ENCODE data around the gene TRIM41. TPM values are rescaled to one million over a fixed set of nuclear protein-coding genes. Genes with fewer than 3 reads are reported as not detected.
A peak's percentile ranks its signal among the peaks of the same experiment; 100 is the strongest.

Gene TRIM41
- total and polyA plus RNA-seq, 9 of the 15 experiments (the other 6 are each of a cell fraction or from before 2014, with no cell fraction given): 1.8 to 47.6 (median 20.9) TPM

DNA sequence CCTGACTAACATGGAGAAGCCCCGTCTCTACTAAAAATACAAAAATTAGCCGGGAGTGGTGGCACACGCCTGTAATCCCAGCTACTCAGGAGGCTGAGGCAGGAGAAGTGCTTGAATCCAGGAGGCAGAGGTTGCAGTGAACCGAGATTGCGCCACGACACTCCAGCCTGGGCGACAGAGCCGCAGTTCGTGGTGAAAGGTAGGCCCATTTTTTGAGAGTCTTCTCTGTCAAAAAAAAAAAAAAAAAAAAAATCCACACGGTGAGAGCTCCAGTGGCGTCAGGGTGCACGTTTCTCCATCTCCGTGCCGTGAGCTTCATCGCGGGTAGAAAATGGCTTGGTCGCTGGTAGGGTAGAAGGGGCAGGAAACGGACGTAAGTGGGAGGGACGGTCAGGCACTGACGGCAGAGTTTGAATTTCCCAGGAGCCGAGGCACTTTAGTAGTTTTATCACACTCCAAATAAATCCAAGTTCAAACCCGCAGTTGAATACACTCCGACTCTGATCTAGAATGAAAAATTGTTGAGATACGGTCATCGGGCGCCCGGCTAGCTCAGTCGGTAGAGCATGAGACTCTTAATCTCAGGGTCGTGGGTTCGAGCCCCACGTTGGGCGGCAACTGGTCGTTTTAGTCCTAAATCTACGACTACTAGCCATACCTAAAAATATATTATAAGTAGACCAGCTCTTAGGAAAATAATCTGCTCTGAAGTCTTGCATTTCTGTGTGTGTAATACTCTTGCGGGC is 15.7 kb upstream of the TRIM41 start (continued):
- TF ChIP-seq, protein P1, sequence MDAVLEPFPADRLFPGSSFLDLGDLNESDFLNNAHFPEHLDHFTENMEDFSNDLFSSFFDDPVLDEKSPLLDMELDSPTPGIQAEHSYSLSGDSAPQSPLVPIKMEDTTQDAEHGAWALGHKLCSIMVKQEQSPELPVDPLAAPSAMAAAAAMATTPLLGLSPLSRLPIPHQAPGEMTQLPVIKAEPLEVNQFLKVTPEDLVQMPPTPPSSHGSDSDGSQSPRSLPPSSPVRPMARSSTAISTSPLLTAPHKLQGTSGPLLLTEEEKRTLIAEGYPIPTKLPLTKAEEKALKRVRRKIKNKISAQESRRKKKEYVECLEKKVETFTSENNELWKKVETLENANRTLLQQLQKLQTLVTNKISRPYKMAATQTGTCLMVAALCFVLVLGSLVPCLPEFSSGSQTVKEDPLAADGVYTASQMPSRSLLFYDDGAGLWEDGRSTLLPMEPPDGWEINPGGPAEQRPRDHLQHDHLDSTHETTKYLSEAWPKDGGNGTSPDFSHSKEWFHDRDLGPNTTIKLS (IDR thresholded peaks at IDR 0.05; ENCODE audit: borderline replicate concordance, low read depth): no peak
- TF ChIP-seq RBM17 (IDR thresholded peaks at IDR 0.05; ENCODE audit: borderline replicate concordance, low read depth, low read length) (no peak), ZNF561 (CRISPR knock-in tag; conservative IDR thresholded peaks at IDR 0.05) (no peak), CTBP1 (IDR thresholded peaks at IDR 0.05; ENCODE audit: borderline replicate concordance) (0 out of 2 replicates have a peak, but pooled peaks have one; percentile 50), BACH1 (tag; IDR thresholded peaks at IDR 0.05) (no peak), POLR2AphosphoS2 (IDR thresholded peaks at IDR 0.05; ENCODE audit: low read length) (no peak), POLR3G (IDR thresholded peaks at IDR 0.05; ENCODE audit: extremely low read depth, insufficient read length, insufficient replicate concordance) (peak; percentile 71), PTBP1 (IDR thresholded peaks at IDR 0.05; ENCODE audit: low read depth, low read length) (no peak), FOXJ3 (CRISPR knock-in tag; IDR thresholded peaks at IDR 0.05) (no peak), HOXB6 (CRISPR knock-in tag; IDR thresholded peaks at IDR 0.05; ENCODE audit: borderline replicate concordance) (peak; percentile 71; the same call in 1 of the 2 replicates), BRF1 (IDR thresholded peaks at IDR 0.05; ENCODE audit: borderline replicate concordance, extremely low read depth, insufficient read length) (no peak), HOMEZ (CRISPR knock-in tag; IDR thresholded peaks at IDR 0.05) (no peak), ZNF586 (CRISPR knock-in tag; conservative IDR thresholded peaks at IDR 0.05) (no peak), ZBTB5 (IDR thresholded peaks at IDR 0.05) (0 out of 2 replicates have a peak, but pooled peaks have one; percentile 73), MIER1 (IDR thresholded peaks at IDR 0.05; ENCODE audit: low read depth) (0 out of 2 replicates have a peak, but pooled peaks have one; percentile 15)
- TF ChIP-seq, protein P2, sequence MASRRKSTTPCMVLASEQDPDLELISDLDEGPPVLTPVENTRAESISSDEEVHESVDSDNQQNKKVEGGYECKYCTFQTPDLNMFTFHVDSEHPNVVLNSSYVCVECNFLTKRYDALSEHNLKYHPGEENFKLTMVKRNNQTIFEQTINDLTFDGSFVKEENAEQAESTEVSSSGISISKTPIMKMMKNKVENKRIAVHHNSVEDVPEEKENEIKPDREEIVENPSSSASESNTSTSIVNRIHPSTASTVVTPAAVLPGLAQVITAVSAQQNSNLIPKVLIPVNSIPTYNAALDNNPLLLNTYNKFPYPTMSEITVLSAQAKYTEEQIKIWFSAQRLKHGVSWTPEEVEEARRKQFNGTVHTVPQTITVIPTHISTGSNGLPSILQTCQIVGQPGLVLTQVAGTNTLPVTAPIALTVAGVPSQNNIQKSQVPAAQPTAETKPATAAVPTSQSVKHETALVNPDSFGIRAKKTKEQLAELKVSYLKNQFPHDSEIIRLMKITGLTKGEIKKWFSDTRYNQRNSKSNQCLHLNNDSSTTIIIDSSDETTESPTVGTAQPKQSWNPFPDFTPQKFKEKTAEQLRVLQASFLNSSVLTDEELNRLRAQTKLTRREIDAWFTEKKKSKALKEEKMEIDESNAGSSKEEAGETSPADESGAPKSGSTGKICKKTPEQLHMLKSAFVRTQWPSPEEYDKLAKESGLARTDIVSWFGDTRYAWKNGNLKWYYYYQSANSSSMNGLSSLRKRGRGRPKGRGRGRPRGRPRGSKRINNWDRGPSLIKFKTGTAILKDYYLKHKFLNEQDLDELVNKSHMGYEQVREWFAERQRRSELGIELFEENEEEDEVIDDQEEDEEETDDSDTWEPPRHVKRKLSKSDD (conservative IDR thresholded peaks at IDR 0.05; ENCODE audit: low read length): 0 out of 2 replicates have a peak, but pooled peaks have one; percentile 44
- TF ChIP-seq, protein P3, sequence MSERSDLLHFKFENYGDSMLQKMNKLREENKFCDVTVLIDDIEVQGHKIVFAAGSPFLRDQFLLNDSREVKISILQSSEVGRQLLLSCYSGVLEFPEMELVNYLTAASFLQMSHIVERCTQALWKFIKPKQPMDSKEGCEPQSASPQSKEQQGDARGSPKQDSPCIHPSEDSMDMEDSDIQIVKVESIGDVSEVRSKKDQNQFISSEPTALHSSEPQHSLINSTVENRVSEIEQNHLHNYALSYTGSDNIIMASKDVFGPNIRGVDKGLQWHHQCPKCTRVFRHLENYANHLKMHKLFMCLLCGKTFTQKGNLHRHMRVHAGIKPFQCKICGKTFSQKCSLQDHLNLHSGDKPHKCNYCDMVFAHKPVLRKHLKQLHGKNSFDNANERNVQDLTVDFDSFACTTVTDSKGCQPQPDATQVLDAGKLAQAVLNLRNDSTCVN (CRISPR knock-in tag; IDR thresholded peaks at IDR 0.05): no peak

All from K562 (cell line).